ENCODE data around the gene TNFRSF19. TPM values are rescaled to one million over a fixed set of nuclear protein-coding genes. Genes with fewer than 3 reads are reported as not detected.

TNFRSF19 gene
- total and polyA plus RNA-seq, 4 donors, result 0.27 to 2.8 (median 0.91) TPM

- no peak overlapping the region for H3K4me3 ChIP-seq (ENCODE audit: low read depth in 1 of 3, low read length in 3 of 3)
- DNase-seq (ENCODE audit: low spot score), result no peak
- H3K27me3 ChIP-seq (ENCODE audit: control insufficient read depth in 4 of 4, insufficient read depth in 4 of 4, low read length in 3 of 4), result peaks cover 0 to 2% (median 0%) of the 10 kb centered on the region in 4 donors
- H3K9me3 ChIP-seq (ENCODE audit: control insufficient read depth in 4 of 4, low read length in 3 of 4), result no peaks in the 10 kb centered on the region
- H3K36me3 ChIP-seq (ENCODE audit: control insufficient read depth in 4 of 4, insufficient read depth in 3 of 4, low read depth in 1 of 4, low read length in 3 of 4), result no peaks in the 10 kb centered on the region
- TF ChIP-seq SP1 (IDR thresholded peaks at IDR 0.05) (no peak), JUND (IDR thresholded peaks at IDR 0.05) (no peak), TAF1 (conservative IDR thresholded peaks at IDR 0.05) (no peak), EGR1 (IDR thresholded peaks at IDR 0.05; ENCODE audit: low read depth in 2 of 2) (no peak), HNF4A (conservative IDR thresholded peaks at IDR 0.05) (no peak), NR2F2 (IDR thresholded peaks at IDR 0.05) (no peak), FOXA1 (IDR thresholded peaks at IDR 0.05) (no peak), RAD21 (IDR thresholded peaks at IDR 0.05) (no peak), FOXA2 (IDR thresholded peaks at IDR 0.05) (no peak), GABPA (IDR thresholded peaks at IDR 0.05 in 1 of 2, conservative IDR thresholded peaks at IDR 0.05 in 1 of 2) (no peak)
- 59% methylated on average over 5 of the region's 5 CpGs for WGBS
- H3K4me1 ChIP-seq (ENCODE audit: control insufficient read depth in 4 of 4, insufficient read depth in 4 of 4, low read length in 3 of 4), result no peaks in the 10 kb centered on the region
- no peak overlapping the region for H3K27ac ChIP-seq (ENCODE audit: low read depth in 1 of 2, low read length in 2 of 2)
- no peak overlapping the region for H3K9ac ChIP-seq (ENCODE audit: low read depth in 1 of 2, low read length in 2 of 2)
Measured at GRCh38 chr13:23534090-23534489, 36.1 kb upstream of the TNFRSF19 start.

GRCh38 chr13:23541221-23541824, 28.9 kb upstream of the TNFRSF19 start:
- TF ChIP-seq GABPA (IDR thresholded peaks at IDR 0.05 in 1 of 2, conservative IDR thresholded peaks at IDR 0.05 in 1 of 2) (no peak), MAX (IDR thresholded peaks at IDR 0.05) (no peak), REST (IDR thresholded peaks at IDR 0.05) (no peak), RAD21 (IDR thresholded peaks at IDR 0.05) (no peak), JUND (IDR thresholded peaks at IDR 0.05) (no peak), FOXA2 (IDR thresholded peaks at IDR 0.05) (no peak), ATF3 (IDR thresholded peaks at IDR 0.05) (no peak), CTCF (IDR thresholded peaks at IDR 0.05; ENCODE audit: low read depth, low read length, missing input control) (no peak), EGR1 (IDR thresholded peaks at IDR 0.05; ENCODE audit: low read depth in 2 of 2) (no peak), ZBTB33 (IDR thresholded peaks at IDR 0.05) (no peak), RXRA (IDR thresholded peaks at IDR 0.05) (no peak)
- Histone ChIP-seq H3K4me3 (ENCODE audit: low read depth in 1 of 3, low read length in 3 of 3) (no peak overlapping the region), H3K36me3 (ENCODE audit: control insufficient read depth in 4 of 4, insufficient read depth in 3 of 4, low read depth in 1 of 4, low read length in 3 of 4) (no peaks in the 10 kb centered on the region), H3K9ac (ENCODE audit: low read depth in 1 of 2, low read length in 2 of 2) (no peak overlapping the region), H3K4me1 (ENCODE audit: control insufficient read depth in 4 of 4, insufficient read depth in 4 of 4, low read length in 3 of 4) (no peaks in the 10 kb centered on the region), H3K9me3 (ENCODE audit: control insufficient read depth in 4 of 4, low read length in 3 of 4) (no peaks in the 10 kb centered on the region), H3K27ac (ENCODE audit: low read depth in 1 of 2, low read length in 2 of 2) (no peak overlapping the region), H3K27me3 (ENCODE audit: control insufficient read depth in 4 of 4, insufficient read depth in 4 of 4, low read length in 3 of 4) (peaks cover 0 to under 1% (median 0%) of the 10 kb centered on the region in 4 donors)
- DNase-seq (ENCODE audit: low spot score), result no peak
- 80% methylated on average over 4 of the region's 4 CpGs for WGBS

All from liver (tissue), 9 donors.